Stomach (tissue), 4 donors: Measurements from ENCODE around the gene TRAF1.

Source experiments
- CTCF ChIP-seq, 7 experiments: fragments of 450-650 bp in 4 of 7; fragments of 200-600 bp in 3 of 7; sonication (generic) in 3 of 7; IDR thresholded peaks; one replicate each; pipeline ENCODE4 v1.5.1; 2016 to 2019; ENCODE audit warnings: antibody characterized with exemption in 7 of 7, control low read depth in 2 of 7, mild to moderate bottlenecking in 1 of 7
- EP300 ChIP-seq: sonication (generic); formaldehyde crosslinking; IDR thresholded peaks from one replicate; pipeline ENCODE4 v1.6.1; 2017; ENCODE audit warnings: antibody characterized with exemption
- POLR2A ChIP-seq, 4 donors: fragments of 450-650 bp; IDR thresholded peaks; one replicate each; pipeline ENCODE4 v1.6.1; 2016; ENCODE audit warnings: antibody characterized with exemption in 4 of 4, control low read depth in 2 of 4, mild to moderate bottlenecking in 1 of 4, moderate library complexity in 1 of 4
- POLR2AphosphoS5 ChIP-seq, 3 donors: sonication (generic); formaldehyde crosslinking; IDR thresholded peaks; one replicate each; pipeline ENCODE4 v1.6.1; 2016; ENCODE audit warnings: antibody characterized with exemption in 3 of 3

GRCh38 chr9:120892748-120893610 is 33.6 kb downstream of the TRAF1 start:
- TF ChIP-seq POLR2A (IDR thresholded peaks at IDR 0.05) (no peak), CTCF (IDR thresholded peaks at IDR 0.05) (no peak), POLR2AphosphoS5 (IDR thresholded peaks at IDR 0.05) (no peak), EP300 (no peak)
